Stomach (tissue), 4 donors: ENCODE measurements around the gene CASTOR1.

Source experiments
- POLR2A ChIP-seq, 4 donors: fragments of 450-650 bp; IDR thresholded peaks; one replicate each; pipeline ENCODE4 v1.6.1; 2016; ENCODE audit warnings: antibody characterized with exemption in 4 of 4, control low read depth in 2 of 4, mild to moderate bottlenecking in 1 of 4, moderate library complexity in 1 of 4
- TF ChIP-seq, protein P1 (sequence below), 7 experiments: fragments of 450-650 bp in 4 of 7; fragments of 200-600 bp in 3 of 7; sonication (generic) in 3 of 7; IDR thresholded peaks; one replicate each; pipeline ENCODE4 v1.5.1; 2016 to 2019; ENCODE audit warnings: antibody characterized with exemption in 7 of 7, control low read depth in 2 of 7, mild to moderate bottlenecking in 1 of 7

- TF ChIP-seq, protein P1, sequence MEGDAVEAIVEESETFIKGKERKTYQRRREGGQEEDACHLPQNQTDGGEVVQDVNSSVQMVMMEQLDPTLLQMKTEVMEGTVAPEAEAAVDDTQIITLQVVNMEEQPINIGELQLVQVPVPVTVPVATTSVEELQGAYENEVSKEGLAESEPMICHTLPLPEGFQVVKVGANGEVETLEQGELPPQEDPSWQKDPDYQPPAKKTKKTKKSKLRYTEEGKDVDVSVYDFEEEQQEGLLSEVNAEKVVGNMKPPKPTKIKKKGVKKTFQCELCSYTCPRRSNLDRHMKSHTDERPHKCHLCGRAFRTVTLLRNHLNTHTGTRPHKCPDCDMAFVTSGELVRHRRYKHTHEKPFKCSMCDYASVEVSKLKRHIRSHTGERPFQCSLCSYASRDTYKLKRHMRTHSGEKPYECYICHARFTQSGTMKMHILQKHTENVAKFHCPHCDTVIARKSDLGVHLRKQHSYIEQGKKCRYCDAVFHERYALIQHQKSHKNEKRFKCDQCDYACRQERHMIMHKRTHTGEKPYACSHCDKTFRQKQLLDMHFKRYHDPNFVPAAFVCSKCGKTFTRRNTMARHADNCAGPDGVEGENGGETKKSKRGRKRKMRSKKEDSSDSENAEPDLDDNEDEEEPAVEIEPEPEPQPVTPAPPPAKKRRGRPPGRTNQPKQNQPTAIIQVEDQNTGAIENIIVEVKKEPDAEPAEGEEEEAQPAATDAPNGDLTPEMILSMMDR (IDR thresholded peaks at IDR 0.05) = no peak
- no peak for TF ChIP-seq POLR2A (IDR thresholded peaks at IDR 0.05)
Observed at GRCh38 chr22:30297276-30297990, 8.1 kb upstream of the CASTOR1 start.
